GM19468 (cell line): ENCODE data around the gene CDK5RAP2.
"Not testable (repeated sequence)": the region's sequence is repeated elsewhere in the genome, so short reads cannot be mapped to it uniquely, and the experiment has no call there.

Experiments
- ATAC-seq: cut with Tn5 transposase; IDR thresholded peaks from one replicate; pipeline ENCODE4 v1.9.1; 2021; ENCODE audit warnings: mild to moderate bottlenecking, moderate library complexity, moderate number of reproducible peaks; ENCODE audit not compliant: unreplicated experiment; ENCODE audit errors: extremely low read depth

CDK5RAP2 gene

GRCh38 chr9:120580051-120580896, at the start of gene CDK5RAP2:
CDK5RAP2 (minus strand) TSS chr9:120580167; CDS start chr9:120579978, 189 bp downstream.
- ATAC-seq, result peak; percentile 88

GRCh38 chr9:120628925-120629497, 49.0 kb upstream of the CDK5RAP2 start:
- ATAC-seq, result not testable (repeated sequence)

- no peak for ATAC-seq
These were observed 48.4 kb upstream of the CDK5RAP2 start for GRCh38 chr9:120628207-120628924.

GRCh38 chr9:120627073-120627472, 47.1 kb upstream of the CDK5RAP2 start:
- no peak for ATAC-seq

- ATAC-seq, result no peak
These were observed 46.5 kb upstream of the CDK5RAP2 start for GRCh38 chr9:120626512-120626911.

GRCh38 chr9:120625222-120625621, 45.3 kb upstream of the CDK5RAP2 start:
- no peak for ATAC-seq

GRCh38 chr9:120622790-120623189, 42.8 kb upstream of the CDK5RAP2 start:
- ATAC-seq, result no peak

- ATAC-seq, result no peak
These were observed 42.0 kb upstream of the CDK5RAP2 start for GRCh38 chr9:120621941-120622340.

- no peak for ATAC-seq
These were observed 40.0 kb upstream of the CDK5RAP2 start for GRCh38 chr9:120619751-120620655.

GRCh38 chr9:120616966-120617935, 37.3 kb upstream of the CDK5RAP2 start:
- no peak for ATAC-seq

GRCh38 chr9:120612218-120612617, 32.3 kb upstream of the CDK5RAP2 start:
- no peak for ATAC-seq

- no peak for ATAC-seq
These were observed 31.7 kb upstream of the CDK5RAP2 start for GRCh38 chr9:120611690-120612068.

GRCh38 chr9:120610975-120611689, 31.2 kb upstream of the CDK5RAP2 start:
- no peak for ATAC-seq

- no peak for ATAC-seq
These were observed 29.7 kb upstream of the CDK5RAP2 start for GRCh38 chr9:120609636-120610035.

GRCh38 chr9:120608421-120608820, 28.5 kb upstream of the CDK5RAP2 start:
- no peak for ATAC-seq

GRCh38 chr9:120603591-120603990, 23.6 kb upstream of the CDK5RAP2 start:
- ATAC-seq, result no peak

GRCh38 chr9:120603010-120603409, 23.0 kb upstream of the CDK5RAP2 start:
- no peak for ATAC-seq

- ATAC-seq, result no peak
These were observed 13.9 kb upstream of the CDK5RAP2 start for GRCh38 chr9:120593955-120594277.
